NCI-H526 (cell line): ENCODE results near the gene CDA.
"Not testable (repeated sequence)": the region's sequence is repeated elsewhere in the genome, so short reads cannot be mapped to it uniquely, and the experiment has no call there.

Experiments
- DNase-seq, 2 experiments: peaks; one replicate each; lab custom pipeline; 2025; lab: John Stamatoyannopoulos, UW

Gene CDA

GRCh38 chr1:20586953-20587660 lies 1.8 kb upstream of the CDA start:
- no peak for DNase-seq

GRCh38 chr1:20587661-20588053 lies 1.2 kb upstream of the CDA start:
- no peak for DNase-seq

DNA sequence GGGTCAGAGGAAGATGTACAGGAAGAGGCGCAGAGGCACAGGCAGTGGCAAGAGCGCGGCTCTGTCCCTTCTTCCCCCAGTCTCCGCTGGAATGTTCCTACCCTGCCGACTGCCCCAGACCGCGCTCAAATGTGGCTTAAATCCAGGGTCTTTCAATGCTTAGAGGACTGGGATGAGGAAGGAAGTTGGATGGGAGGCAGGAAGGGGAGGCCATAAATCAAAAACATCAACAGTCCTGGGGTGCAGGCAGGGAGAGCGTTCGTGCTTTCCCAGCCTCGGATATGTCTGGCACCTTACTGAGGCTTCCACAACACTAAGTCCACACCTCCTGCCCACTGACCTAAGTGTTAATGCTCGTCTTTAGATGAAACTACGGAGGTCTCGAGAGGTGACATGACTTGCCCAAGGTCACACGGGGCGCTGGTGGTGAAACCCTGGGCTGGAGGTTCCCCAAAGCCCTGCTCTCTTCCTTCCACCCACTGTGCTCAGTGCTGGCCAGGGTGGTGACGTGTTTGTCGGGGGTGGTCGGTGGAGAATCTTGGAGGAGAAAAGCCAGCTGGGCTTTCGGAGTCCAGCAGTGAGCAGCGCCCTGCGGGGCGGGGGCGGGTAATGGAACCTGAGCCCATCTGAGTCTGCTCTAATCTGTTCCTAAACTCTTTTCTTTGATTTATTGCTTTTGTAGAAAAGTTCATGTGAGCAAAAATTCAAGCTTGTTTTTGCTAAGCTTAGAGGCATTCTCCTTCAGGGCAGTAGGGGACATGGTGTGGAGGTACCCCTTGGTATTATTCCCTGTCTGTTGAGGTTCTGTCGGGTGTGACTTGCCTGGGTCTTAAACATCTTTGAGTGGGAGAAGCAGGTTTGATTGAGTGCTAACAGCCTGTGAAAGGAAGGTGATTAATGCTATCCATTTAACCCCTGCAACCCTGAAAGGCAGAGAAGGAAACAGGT lies 708 bp downstream of the CDA start:
- no peak for DNase-seq

- DNase-seq: no peak
Measured at GRCh38 chr1:20590306-20590777, 1.4 kb downstream of the CDA start.

GRCh38 chr1:20593756-20594155 lies 4.9 kb downstream of the CDA start:
- no peak for DNase-seq

GRCh38 chr1:20594746-20595145 lies 5.8 kb downstream of the CDA start:
- no peak for DNase-seq

GRCh38 chr1:20596106-20596505 lies 7.2 kb downstream of the CDA start:
- DNase-seq: no peak

GRCh38 chr1:20597650-20598049 lies 8.8 kb downstream of the CDA start:
- DNase-seq: no peak

GRCh38 chr1:20600156-20600555 lies 11.3 kb downstream of the CDA start:
- no peak for DNase-seq

DNA sequence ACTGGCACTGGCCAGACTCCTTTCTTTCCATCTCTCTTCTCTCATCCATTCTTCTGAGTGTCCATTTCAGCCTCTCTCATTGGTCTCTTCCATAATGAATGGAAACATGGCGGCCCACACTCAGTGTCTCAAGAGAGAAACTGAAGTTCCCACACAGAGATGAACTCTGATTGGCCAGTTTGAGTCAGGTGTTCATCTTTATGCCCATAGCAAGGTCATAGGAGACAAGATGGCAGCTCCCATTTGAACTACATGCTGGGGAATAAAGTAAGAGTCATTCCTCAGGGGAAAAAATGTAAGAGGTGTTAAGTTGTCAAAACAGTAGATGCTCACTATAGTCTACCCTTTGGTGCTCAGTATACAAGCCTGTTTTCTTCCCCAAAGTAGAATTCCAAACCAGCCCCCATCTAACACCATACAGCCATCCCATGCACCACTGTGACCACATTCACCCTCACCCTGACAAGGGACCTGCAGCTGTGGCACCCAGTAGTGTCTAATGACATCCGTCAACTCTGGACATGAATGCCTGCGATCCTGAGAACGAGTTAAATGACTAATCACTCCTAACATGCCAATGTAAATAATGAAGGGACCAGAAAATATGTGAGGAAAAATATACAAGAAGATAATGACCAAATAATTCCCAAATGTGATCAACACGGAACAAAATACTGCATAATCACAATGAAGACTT lies 12.4 kb downstream of the CDA start:
- DNase-seq: no peak

DNA sequence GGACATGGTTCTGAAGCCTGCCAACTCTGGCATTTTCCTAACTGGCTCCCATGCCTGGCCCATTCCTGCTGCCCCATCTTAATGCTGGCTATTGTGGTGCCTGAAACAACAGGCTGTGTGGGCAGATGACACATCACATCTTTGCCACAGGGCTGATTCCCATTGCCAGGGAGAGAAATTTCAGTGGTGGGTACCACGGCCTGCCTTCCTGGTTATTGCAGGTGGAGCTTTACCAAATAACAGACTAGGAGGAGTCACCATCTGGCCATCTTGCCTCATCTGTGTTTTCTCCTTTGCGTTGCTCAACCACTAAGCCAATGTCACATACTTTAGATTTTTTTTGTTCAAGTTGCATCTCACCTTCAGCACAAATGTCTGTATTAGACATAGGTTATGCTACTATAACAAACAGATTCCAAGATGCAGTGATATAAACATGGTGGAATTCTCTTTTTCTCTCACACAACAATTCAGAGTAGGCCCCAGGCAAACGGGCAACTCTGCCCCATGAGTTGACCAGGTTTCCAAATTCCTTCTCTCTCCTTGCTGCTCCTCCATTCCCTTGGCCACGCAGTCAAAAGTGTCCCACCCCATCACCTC lies 14.1 kb downstream of the CDA start:
- no peak for DNase-seq

- DNase-seq: no peak
Measured at GRCh38 chr1:20603504-20604464, 14.9 kb downstream of the CDA start.

- DNase-seq: no peak
Measured at GRCh38 chr1:20604678-20605077, 15.8 kb downstream of the CDA start.

DNA sequence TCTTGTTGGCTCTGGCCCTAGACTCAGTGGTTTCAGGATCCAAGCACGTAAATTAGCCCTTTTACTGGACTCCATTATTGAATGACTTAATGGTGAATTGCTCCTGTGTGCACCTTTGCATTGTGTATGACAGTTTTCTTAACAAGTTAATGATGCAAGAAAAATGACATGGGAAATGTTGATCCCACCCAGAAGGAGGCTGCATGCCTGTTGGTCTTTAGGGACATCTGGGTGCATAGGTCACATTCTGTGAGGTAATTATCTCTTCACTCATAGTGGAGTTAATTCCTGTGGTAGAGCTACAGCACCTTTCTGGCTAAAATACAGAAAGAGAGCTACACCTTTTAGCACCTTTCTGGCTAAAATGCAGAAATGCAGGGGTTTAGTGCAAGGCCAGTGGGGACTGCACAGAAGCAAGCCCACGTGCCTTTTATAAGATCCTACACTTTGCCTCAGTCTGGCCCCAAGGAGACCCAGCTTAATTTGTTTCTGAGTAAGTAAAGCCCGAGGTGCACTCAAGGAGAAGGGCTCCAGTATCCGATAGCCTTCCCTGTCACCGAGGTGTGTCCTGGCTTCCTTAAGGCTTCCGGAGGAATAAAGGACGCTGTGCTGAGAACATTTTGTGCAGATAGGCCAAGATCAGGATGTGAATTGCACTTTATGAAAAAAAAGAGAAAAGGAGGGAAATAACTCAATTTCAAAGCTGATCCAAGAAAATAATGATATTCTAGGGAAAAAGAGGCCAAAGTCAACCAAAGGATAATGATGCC lies 18.1 kb downstream of the CDA start:
- DNase-seq: not testable (repeated sequence)

GRCh38 chr1:20609541-20609940 lies 20.6 kb downstream of the CDA start:
- DNase-seq: no peak

- no peak for DNase-seq
Measured at GRCh38 chr1:20610970-20611369, 22.1 kb downstream of the CDA start.

GRCh38 chr1:20611652-20612051 lies 22.8 kb downstream of the CDA start:
- DNase-seq: no peak

GRCh38 chr1:20612221-20612746 lies 23.4 kb downstream of the CDA start:
- DNase-seq: no peak

- no peak for DNase-seq
Measured at GRCh38 chr1:20614131-20614579, 25.3 kb downstream of the CDA start.
